Gastroesophageal sphincter (tissue), 4 donors: Measurements from ENCODE around the gene VAV3. TPM values are rescaled to one million over a fixed set of nuclear protein-coding genes. Genes with fewer than 3 reads are reported as not detected.

Experiments used
- ATAC-seq: fragments of 150-250 bp; one replicate; pipeline ENCODE4 v1.9.1; 2016; ENCODE audit warnings: mild to moderate bottlenecking, moderate library complexity
- H3K27ac ChIP-seq, 4 donors: fragments of 200-600 bp; sonication (generic) in 3 of 4; 1 replicate in 3 of 4; 2 replicates in 1 of 4; pipeline ENCODE4 v1.5.1; 2016 to 2019
- H3K27me3 ChIP-seq: fragments of 200-600 bp; sonication (generic); one replicate; pipeline ENCODE4 v1.5.1; 2019
- H3K36me3 ChIP-seq, 2 donors: fragments of 200-600 bp; sonication (generic); one replicate each; pipeline ENCODE4 v1.5.1; 2019; ENCODE audit warnings: control low read depth in 1 of 2
- H3K4me1 ChIP-seq, 3 donors: fragments of 200-600 bp; sonication (generic); 1 replicate in 2 of 3; 2 replicates in 1 of 3; pipeline ENCODE4 v1.5.1; 2016 to 2019; ENCODE audit warnings: control low read depth in 2 of 3
- H3K4me3 ChIP-seq, 2 donors: fragments of 200-600 bp; sonication (generic); one replicate each; pipeline ENCODE4 v1.5.1; 2019; ENCODE audit warnings: mild to moderate bottlenecking in 1 of 2, moderate library complexity in 1 of 2
- H3K9me3 ChIP-seq, 3 donors: fragments of 200-600 bp; sonication (generic); one replicate each; pipeline ENCODE4 v1.5.1; 2017 to 2019; ENCODE audit warnings: control low read depth in 2 of 3
- CTCF ChIP-seq, 4 experiments: fragments of 200-600 bp in 2 of 4; fragments of 450-650 bp in 2 of 4; sonication (generic) in 1 of 4; IDR thresholded peaks; one replicate each; pipeline ENCODE4 v1.5.1; 2017 to 2019; ENCODE audit warnings: antibody characterized with exemption in 4 of 4, mild to moderate bottlenecking in 2 of 4, moderate library complexity in 2 of 4
- EP300 ChIP-seq: sonication (generic); formaldehyde crosslinking; IDR thresholded peaks from one replicate; pipeline ENCODE4 v1.6.1; 2017; ENCODE audit warnings: antibody characterized with exemption, mild to moderate bottlenecking
- POLR2A ChIP-seq, 2 donors: fragments of 450-650 bp; IDR thresholded peaks; one replicate each; pipeline ENCODE4 v1.6.1; 2017; ENCODE audit warnings: antibody characterized with exemption in 2 of 2, mild to moderate bottlenecking in 2 of 2, moderate library complexity in 1 of 2
- POLR2AphosphoS5 ChIP-seq: sonication (generic); formaldehyde crosslinking; IDR thresholded peaks from one replicate; pipeline ENCODE4 v1.6.1; 2017; ENCODE audit warnings: antibody characterized with exemption
- WGBS, 2 donors: methylation state at CpG; one replicate each; pipeline ENCODE4 v1.1.5; 2018; ENCODE audit warnings: low coverage in 1 of 2; 5-methylcytosine and 5-hydroxymethylcytosine counted together
- total RNA-seq, 4 donors: library from RNA; depleted of rRNA; stranded (reverse); fragments of >200 nt; gene quantifications; one replicate each; pipeline ENCODE4 v1.1.0, GENCODE V29; 2016

The VAV3 gene
- total RNA-seq, 4 donors from 2014 or later: 1.3 to 4.7 (median 2.9) TPM

- H3K4me1 ChIP-seq: no peaks in the 10 kb centered on the region
- H3K27ac ChIP-seq: no peak overlapping the region
- H3K9me3 ChIP-seq: no peaks in the 10 kb centered on the region
- 55 to 100% methylated on average over 1 of the region's 2 CpGs for WGBS, 2 donors
- no peaks in the 10 kb centered on the region for H3K36me3 ChIP-seq
- TF ChIP-seq CTCF (IDR thresholded peaks at IDR 0.05) (no peak), POLR2A (IDR thresholded peaks at IDR 0.05) (no peak), EP300 (no peak), POLR2AphosphoS5 (no peak)
- no peak for ATAC-seq
- no peaks in the 10 kb centered on the region for H3K27me3 ChIP-seq
- no peak overlapping the region for H3K4me3 ChIP-seq
These were observed 419.9 kb downstream of the VAV3 start for GRCh38 chr1:107545056-107545577.

- 44 to 52% methylated on average over 4 of the region's 4 CpGs for WGBS, 2 donors
- ATAC-seq: no peak
- H3K4me1 ChIP-seq: no peaks in the 10 kb centered on the region
- no peaks in the 10 kb centered on the region for H3K9me3 ChIP-seq
- H3K4me3 ChIP-seq: no peak overlapping the region
- no peak overlapping the region for H3K27ac ChIP-seq
- no peak for TF ChIP-seq CTCF (IDR thresholded peaks at IDR 0.05)
- no peak for TF ChIP-seq POLR2A (IDR thresholded peaks at IDR 0.05)
- no peak for TF ChIP-seq EP300
- TF ChIP-seq POLR2AphosphoS5: no peak
- no peaks in the 10 kb centered on the region for H3K36me3 ChIP-seq
- no peaks in the 10 kb centered on the region for H3K27me3 ChIP-seq
These were observed 420.7 kb downstream of the VAV3 start for GRCh38 chr1:107544285-107544684.

GRCh38 chr1:107541412-107541811, 423.6 kb downstream of the VAV3 start:
- Histone ChIP-seq H3K27me3 (no peaks in the 10 kb centered on the region), H3K36me3 (no peaks in the 10 kb centered on the region), H3K4me3 (no peak overlapping the region), H3K4me1 (peaks cover 0 to 3% (median 1%) of the 10 kb centered on the region in 3 donors), H3K9me3 (no peaks in the 10 kb centered on the region), H3K27ac (no peak overlapping the region)
- WGBS, 2 donors: 54 to 73% methylated on average over 2 of the region's 2 CpGs
- no peak for ATAC-seq
- TF ChIP-seq POLR2A (IDR thresholded peaks at IDR 0.05) (no peak), CTCF (IDR thresholded peaks at IDR 0.05) (no peak), EP300 (no peak), POLR2AphosphoS5 (no peak)

- Histone ChIP-seq H3K36me3 (no peaks in the 10 kb centered on the region), H3K27ac (no peak overlapping the region), H3K4me3 (no peak overlapping the region), H3K9me3 (no peaks in the 10 kb centered on the region), H3K27me3 (no peaks in the 10 kb centered on the region), H3K4me1 (peaks cover 3 to 20% (median 8%) of the 10 kb centered on the region in 3 donors)
- TF ChIP-seq EP300 (no peak), CTCF (IDR thresholded peaks at IDR 0.05) (no peak), POLR2AphosphoS5 (no peak), POLR2A (IDR thresholded peaks at IDR 0.05) (no peak)
- ATAC-seq: no peak
- 93 to 98% methylated on average over 4 to 5 of the region's 5 CpGs for WGBS, 2 donors
These were observed 426.5 kb downstream of the VAV3 start for GRCh38 chr1:107538502-107538901.

- Histone ChIP-seq H3K4me3 (no peak overlapping the region), H3K27ac (no peak overlapping the region), H3K27me3 (no peaks in the 10 kb centered on the region), H3K9me3 (no peaks in the 10 kb centered on the region), H3K36me3 (no peaks in the 10 kb centered on the region), H3K4me1 (peaks cover 3 to 20% (median 8%) of the 10 kb centered on the region in 3 donors)
- WGBS, 2 donors: 21 to 22% methylated on average over 3 of the region's 3 CpGs
- TF ChIP-seq EP300 (no peak), POLR2AphosphoS5 (no peak), CTCF (IDR thresholded peaks at IDR 0.05) (no peak), POLR2A (IDR thresholded peaks at IDR 0.05) (no peak)
- no peak for ATAC-seq
These were observed 428.7 kb downstream of the VAV3 start for GRCh38 chr1:107536266-107536665.
